GM23338 (cell line): ENCODE results near the gene CLEC18B. TPM values are rescaled to one million over a fixed set of nuclear protein-coding genes. Genes with fewer than 3 reads are reported as not detected.

Source experiments
- ATAC-seq: fragments of 200-7000 bp; cut with Tn5 transposase; 3 replicates; pipeline ENCODE4 v1.9.1; 2020
- DNase-seq: peaks from one replicate; pipeline ENCODE4 v3.0.0-alpha.2; 2015; ENCODE audit warnings: low spot score
- H2AFZ ChIP-seq: fragments of 200-600 bp; sonication (generic); 2 replicates; pipeline ENCODE4 v1.8.0; 2016; ENCODE audit warnings: antibody characterized with exemption, mild to moderate bottlenecking, moderate library complexity
- H3F3A ChIP-seq: fragments of 200-600 bp; sonication (generic); replicated peaks from 2 replicates; pipeline ENCODE4 v1.8.0; 2017; ENCODE audit warnings: antibody characterized with exemption, mixed run types, low read depth
- H3K27ac ChIP-seq: fragments of 200-600 bp; sonication (generic); 2 replicates; pipeline ENCODE4 v1.6.1; 2016; ENCODE audit warnings: low read depth
- H3K27me3 ChIP-seq: fragments of 200-600 bp; sonication (generic); 2 replicates; pipeline ENCODE4 v1.8.0; 2016; ENCODE audit warnings: mild to moderate bottlenecking, mixed run types, moderate library complexity; ENCODE audit not compliant: insufficient read depth
- H3K36me3 ChIP-seq: fragments of 200-600 bp; sonication (generic); 2 replicates; pipeline ENCODE4 v1.8.0; 2016; ENCODE audit warnings: mild to moderate bottlenecking; ENCODE audit not compliant: insufficient read depth
- H3K4me1 ChIP-seq: fragments of 200-600 bp; sonication (generic); 2 replicates; pipeline ENCODE4 v1.8.0; 2016; ENCODE audit warnings: mild to moderate bottlenecking, moderate library complexity; ENCODE audit not compliant: insufficient read depth
- H3K4me2 ChIP-seq: fragments of 200-600 bp; sonication (generic); 2 replicates; pipeline ENCODE4 v1.7.1; 2017; ENCODE audit warnings: mixed run types
- H3K4me3 ChIP-seq: fragments of 200-600 bp; sonication (generic); 2 replicates; pipeline ENCODE4 v1.6.1; 2016; ENCODE audit warnings: mixed run types
- H3K79me2 ChIP-seq: fragments of 200-600 bp; sonication (generic); replicated peaks from 2 replicates; pipeline ENCODE4 v1.8.0; 2017; ENCODE audit warnings: mild to moderate bottlenecking; ENCODE audit not compliant: insufficient read depth
- H3K9me2 ChIP-seq: fragments of 200-600 bp; sonication (generic); 2 replicates; pipeline ENCODE4 v1.8.0; 2017; ENCODE audit not compliant: insufficient read depth
- H4K20me1 ChIP-seq: fragments of 200-600 bp; sonication (generic); replicated peaks from 2 replicates; pipeline ENCODE4 v1.8.0; 2017; ENCODE audit warnings: mild to moderate bottlenecking; ENCODE audit not compliant: insufficient read depth
- H3K27ac Mint-ChIP-seq: 2 replicates; pipeline ENCODE4 v1.8.0; 2020; ENCODE audit warnings: inconsistent platforms, mild to moderate bottlenecking, moderate library complexity, mixed read lengths
- H3K27me3 Mint-ChIP-seq: 3 replicates; pipeline ENCODE4 v1.8.0; 2022; ENCODE audit warnings: low read depth, mild to moderate bottlenecking, moderate library complexity, mixed read lengths, inconsistent platforms; ENCODE audit not compliant: insufficient read depth, poor library complexity
- H3K36me3 Mint-ChIP-seq: 3 replicates; pipeline ENCODE4 v1.8.0; 2021; ENCODE audit warnings: low read depth, mild to moderate bottlenecking, inconsistent platforms, moderate library complexity, mixed read lengths
- H3K4me1 Mint-ChIP-seq: 3 replicates; pipeline ENCODE4 v1.8.0; 2020; ENCODE audit warnings: mild to moderate bottlenecking, inconsistent platforms, mixed read lengths
- H3K4me3 Mint-ChIP-seq: 3 replicates; pipeline ENCODE4 v1.8.0; 2021; ENCODE audit warnings: moderate library complexity, mild to moderate bottlenecking, inconsistent platforms, mixed read lengths
- H3K9me3 Mint-ChIP-seq: 3 replicates; pipeline ENCODE4 v1.8.0; 2020; ENCODE audit warnings: moderate library complexity, mild to moderate bottlenecking, inconsistent platforms, mixed read lengths
- CREB1 ChIP-seq: fragments of 250-450 bp; sonication (Bioruptor Pico); IDR thresholded peaks from 2 replicates; pipeline ENCODE4 v1.5.0; 2020; ENCODE audit warnings: low read depth, mild to moderate bottlenecking, moderate library complexity
- EZH2 ChIP-seq: fragments of 200-600 bp; sonication (generic); IDR thresholded peaks from one replicate; pipeline ENCODE4 v1.8.0; 2017; ENCODE audit warnings: antibody characterized with exemption, mild to moderate bottlenecking, low read depth; ENCODE audit not compliant: unreplicated experiment
- EZH2phosphoT487 ChIP-seq: fragments of 200-600 bp; sonication (generic); IDR thresholded peaks from one replicate; pipeline ENCODE4 v1.8.1; 2018; ENCODE audit warnings: antibody characterized with exemption; ENCODE audit not compliant: unreplicated experiment
- JUNB ChIP-seq: IDR thresholded peaks from one replicate; pipeline ENCODE4 v1.6.1; 2016; ENCODE audit warnings: antibody characterized with exemption; ENCODE audit not compliant: unreplicated experiment
- NANOG ChIP-seq: IDR thresholded peaks from 2 replicates; pipeline ENCODE4 v1.6.1; 2016; ENCODE audit warnings: antibody characterized with exemption, borderline replicate concordance
- POLR2AphosphoS5 ChIP-seq: IDR thresholded peaks from 2 replicates; pipeline ENCODE4 v1.6.1; 2016; ENCODE audit warnings: antibody characterized with exemption, low read depth
- STAT1 ChIP-seq: IDR thresholded peaks from one replicate; pipeline ENCODE4 v1.6.1; 2016; ENCODE audit warnings: antibody characterized with exemption; ENCODE audit not compliant: unreplicated experiment
- ZNF114 ChIP-seq: fragments of 250-450 bp; sonication (Bioruptor Pico); IDR thresholded peaks from 2 replicates; pipeline ENCODE4 v1.5.0; 2020; ENCODE audit warnings: mild to moderate bottlenecking, moderate library complexity
- ZNF331 ChIP-seq: fragments of 250-450 bp; sonication (Bioruptor Pico); IDR thresholded peaks from 2 replicates; pipeline ENCODE4 v1.5.0; 2020; ENCODE audit warnings: low read depth, mild to moderate bottlenecking, moderate library complexity
- polyA plus RNA-seq: library from polyadenylated mRNA; unstranded; fragments of >200 nt; fragmentation: Nextera tagmentation; extraction: Ambion mirVana; gene quantifications from 2 replicates; pipeline ENCODE4 v1.2.1, GENCODE V29; 2016
- total RNA-seq: library from RNA; depleted of rRNA; stranded (reverse); fragments of >200 nt; shearing (Covaris generic); gene quantifications from 2 replicates; pipeline ENCODE4 v1.2.3, GENCODE V29; 2014
- TF ChIP-seq, protein P1 (sequence below), 2 experiments: fragments of 200-600 bp in 1 of 2; sonication (generic) in 1 of 2; conservative IDR thresholded peaks; 2 replicates each; pipeline versions ENCODE4 v1.5.1 to v1.6.1; 2016 to 2017; ENCODE audit warnings: antibody characterized with exemption in 2 of 2, low read depth in 2 of 2, mild to moderate bottlenecking in 2 of 2, moderate library complexity in 1 of 2
- TF ChIP-seq, protein P2 (sequence below): IDR thresholded peaks from one replicate; pipeline ENCODE4 v1.6.1; 2018; ENCODE audit warnings: antibody characterized with exemption; ENCODE audit not compliant: unreplicated experiment
- TF ChIP-seq, protein P3 (sequence below): fragments of 250-450 bp; sonication (Bioruptor Pico); IDR thresholded peaks from 2 replicates; pipeline ENCODE4 v1.5.0; 2020; ENCODE audit warnings: mild to moderate bottlenecking, moderate library complexity
- TF ChIP-seq, protein P4 (sequence below): IDR thresholded peaks from 2 replicates; pipeline ENCODE4 v1.6.1; 2016; ENCODE audit warnings: antibody characterized with exemption

CLEC18B gene
- total and polyA plus RNA-seq, 2 experiments from 2014 or later: 0.23 TPM; not detected in 1

DNA sequence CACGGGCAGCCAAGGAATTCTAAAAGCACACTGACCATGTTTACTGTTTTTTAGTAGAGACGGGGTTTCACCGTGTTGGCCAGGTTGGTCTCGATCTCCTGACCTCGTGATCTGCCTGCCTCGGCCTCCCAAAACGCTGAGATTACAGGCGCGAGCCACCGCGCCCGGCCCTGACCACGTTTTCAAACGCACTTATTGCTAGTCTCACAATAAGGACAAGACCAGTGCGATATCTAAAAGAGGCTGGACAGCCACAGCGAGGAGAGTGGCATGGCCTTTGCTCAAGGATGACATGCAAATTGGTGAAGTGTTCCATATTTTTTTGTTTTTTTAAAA lies 35.0 kb upstream of the CLEC18B start:
- H3K9me2 ChIP-seq: no peaks in the 10 kb centered on the region
- H3K36me3 ChIP-seq: peaks cover 28% of the 10 kb centered on the region
- Mint-ChIP-seq H3K27me3 (peaks cover 5% of the 10 kb centered on the region), H3K27ac (no peak overlapping the region), H3K9me3 (no peaks in the 10 kb centered on the region), H3K36me3 (peaks cover 75% of the 10 kb centered on the region), H3K4me1 (no peaks in the 10 kb centered on the region), H3K4me3 (no peak overlapping the region)
- no peak overlapping the region for H3K4me3 ChIP-seq
- TF ChIP-seq ZNF114 (CRISPR knock-in tag) (no peak), EZH2phosphoT487 (no peak), STAT1 (no peak), CREB1 (no peak), EZH2 (no peak), NANOG (no peak), JUNB (no peak), POLR2AphosphoS5 (no peak), ZNF331 (CRISPR knock-in tag) (no peak)
- TF ChIP-seq, protein P1, sequence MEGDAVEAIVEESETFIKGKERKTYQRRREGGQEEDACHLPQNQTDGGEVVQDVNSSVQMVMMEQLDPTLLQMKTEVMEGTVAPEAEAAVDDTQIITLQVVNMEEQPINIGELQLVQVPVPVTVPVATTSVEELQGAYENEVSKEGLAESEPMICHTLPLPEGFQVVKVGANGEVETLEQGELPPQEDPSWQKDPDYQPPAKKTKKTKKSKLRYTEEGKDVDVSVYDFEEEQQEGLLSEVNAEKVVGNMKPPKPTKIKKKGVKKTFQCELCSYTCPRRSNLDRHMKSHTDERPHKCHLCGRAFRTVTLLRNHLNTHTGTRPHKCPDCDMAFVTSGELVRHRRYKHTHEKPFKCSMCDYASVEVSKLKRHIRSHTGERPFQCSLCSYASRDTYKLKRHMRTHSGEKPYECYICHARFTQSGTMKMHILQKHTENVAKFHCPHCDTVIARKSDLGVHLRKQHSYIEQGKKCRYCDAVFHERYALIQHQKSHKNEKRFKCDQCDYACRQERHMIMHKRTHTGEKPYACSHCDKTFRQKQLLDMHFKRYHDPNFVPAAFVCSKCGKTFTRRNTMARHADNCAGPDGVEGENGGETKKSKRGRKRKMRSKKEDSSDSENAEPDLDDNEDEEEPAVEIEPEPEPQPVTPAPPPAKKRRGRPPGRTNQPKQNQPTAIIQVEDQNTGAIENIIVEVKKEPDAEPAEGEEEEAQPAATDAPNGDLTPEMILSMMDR (conservative IDR thresholded peaks at IDR 0.05; ENCODE audit: low read depth in 2 of 2): no peak
- TF ChIP-seq, protein P2, sequence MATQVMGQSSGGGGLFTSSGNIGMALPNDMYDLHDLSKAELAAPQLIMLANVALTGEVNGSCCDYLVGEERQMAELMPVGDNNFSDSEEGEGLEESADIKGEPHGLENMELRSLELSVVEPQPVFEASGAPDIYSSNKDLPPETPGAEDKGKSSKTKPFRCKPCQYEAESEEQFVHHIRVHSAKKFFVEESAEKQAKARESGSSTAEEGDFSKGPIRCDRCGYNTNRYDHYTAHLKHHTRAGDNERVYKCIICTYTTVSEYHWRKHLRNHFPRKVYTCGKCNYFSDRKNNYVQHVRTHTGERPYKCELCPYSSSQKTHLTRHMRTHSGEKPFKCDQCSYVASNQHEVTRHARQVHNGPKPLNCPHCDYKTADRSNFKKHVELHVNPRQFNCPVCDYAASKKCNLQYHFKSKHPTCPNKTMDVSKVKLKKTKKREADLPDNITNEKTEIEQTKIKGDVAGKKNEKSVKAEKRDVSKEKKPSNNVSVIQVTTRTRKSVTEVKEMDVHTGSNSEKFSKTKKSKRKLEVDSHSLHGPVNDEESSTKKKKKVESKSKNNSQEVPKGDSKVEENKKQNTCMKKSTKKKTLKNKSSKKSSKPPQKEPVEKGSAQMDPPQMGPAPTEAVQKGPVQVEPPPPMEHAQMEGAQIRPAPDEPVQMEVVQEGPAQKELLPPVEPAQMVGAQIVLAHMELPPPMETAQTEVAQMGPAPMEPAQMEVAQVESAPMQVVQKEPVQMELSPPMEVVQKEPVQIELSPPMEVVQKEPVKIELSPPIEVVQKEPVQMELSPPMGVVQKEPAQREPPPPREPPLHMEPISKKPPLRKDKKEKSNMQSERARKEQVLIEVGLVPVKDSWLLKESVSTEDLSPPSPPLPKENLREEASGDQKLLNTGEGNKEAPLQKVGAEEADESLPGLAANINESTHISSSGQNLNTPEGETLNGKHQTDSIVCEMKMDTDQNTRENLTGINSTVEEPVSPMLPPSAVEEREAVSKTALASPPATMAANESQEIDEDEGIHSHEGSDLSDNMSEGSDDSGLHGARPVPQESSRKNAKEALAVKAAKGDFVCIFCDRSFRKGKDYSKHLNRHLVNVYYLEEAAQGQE: no peak
- TF ChIP-seq, protein P3, sequence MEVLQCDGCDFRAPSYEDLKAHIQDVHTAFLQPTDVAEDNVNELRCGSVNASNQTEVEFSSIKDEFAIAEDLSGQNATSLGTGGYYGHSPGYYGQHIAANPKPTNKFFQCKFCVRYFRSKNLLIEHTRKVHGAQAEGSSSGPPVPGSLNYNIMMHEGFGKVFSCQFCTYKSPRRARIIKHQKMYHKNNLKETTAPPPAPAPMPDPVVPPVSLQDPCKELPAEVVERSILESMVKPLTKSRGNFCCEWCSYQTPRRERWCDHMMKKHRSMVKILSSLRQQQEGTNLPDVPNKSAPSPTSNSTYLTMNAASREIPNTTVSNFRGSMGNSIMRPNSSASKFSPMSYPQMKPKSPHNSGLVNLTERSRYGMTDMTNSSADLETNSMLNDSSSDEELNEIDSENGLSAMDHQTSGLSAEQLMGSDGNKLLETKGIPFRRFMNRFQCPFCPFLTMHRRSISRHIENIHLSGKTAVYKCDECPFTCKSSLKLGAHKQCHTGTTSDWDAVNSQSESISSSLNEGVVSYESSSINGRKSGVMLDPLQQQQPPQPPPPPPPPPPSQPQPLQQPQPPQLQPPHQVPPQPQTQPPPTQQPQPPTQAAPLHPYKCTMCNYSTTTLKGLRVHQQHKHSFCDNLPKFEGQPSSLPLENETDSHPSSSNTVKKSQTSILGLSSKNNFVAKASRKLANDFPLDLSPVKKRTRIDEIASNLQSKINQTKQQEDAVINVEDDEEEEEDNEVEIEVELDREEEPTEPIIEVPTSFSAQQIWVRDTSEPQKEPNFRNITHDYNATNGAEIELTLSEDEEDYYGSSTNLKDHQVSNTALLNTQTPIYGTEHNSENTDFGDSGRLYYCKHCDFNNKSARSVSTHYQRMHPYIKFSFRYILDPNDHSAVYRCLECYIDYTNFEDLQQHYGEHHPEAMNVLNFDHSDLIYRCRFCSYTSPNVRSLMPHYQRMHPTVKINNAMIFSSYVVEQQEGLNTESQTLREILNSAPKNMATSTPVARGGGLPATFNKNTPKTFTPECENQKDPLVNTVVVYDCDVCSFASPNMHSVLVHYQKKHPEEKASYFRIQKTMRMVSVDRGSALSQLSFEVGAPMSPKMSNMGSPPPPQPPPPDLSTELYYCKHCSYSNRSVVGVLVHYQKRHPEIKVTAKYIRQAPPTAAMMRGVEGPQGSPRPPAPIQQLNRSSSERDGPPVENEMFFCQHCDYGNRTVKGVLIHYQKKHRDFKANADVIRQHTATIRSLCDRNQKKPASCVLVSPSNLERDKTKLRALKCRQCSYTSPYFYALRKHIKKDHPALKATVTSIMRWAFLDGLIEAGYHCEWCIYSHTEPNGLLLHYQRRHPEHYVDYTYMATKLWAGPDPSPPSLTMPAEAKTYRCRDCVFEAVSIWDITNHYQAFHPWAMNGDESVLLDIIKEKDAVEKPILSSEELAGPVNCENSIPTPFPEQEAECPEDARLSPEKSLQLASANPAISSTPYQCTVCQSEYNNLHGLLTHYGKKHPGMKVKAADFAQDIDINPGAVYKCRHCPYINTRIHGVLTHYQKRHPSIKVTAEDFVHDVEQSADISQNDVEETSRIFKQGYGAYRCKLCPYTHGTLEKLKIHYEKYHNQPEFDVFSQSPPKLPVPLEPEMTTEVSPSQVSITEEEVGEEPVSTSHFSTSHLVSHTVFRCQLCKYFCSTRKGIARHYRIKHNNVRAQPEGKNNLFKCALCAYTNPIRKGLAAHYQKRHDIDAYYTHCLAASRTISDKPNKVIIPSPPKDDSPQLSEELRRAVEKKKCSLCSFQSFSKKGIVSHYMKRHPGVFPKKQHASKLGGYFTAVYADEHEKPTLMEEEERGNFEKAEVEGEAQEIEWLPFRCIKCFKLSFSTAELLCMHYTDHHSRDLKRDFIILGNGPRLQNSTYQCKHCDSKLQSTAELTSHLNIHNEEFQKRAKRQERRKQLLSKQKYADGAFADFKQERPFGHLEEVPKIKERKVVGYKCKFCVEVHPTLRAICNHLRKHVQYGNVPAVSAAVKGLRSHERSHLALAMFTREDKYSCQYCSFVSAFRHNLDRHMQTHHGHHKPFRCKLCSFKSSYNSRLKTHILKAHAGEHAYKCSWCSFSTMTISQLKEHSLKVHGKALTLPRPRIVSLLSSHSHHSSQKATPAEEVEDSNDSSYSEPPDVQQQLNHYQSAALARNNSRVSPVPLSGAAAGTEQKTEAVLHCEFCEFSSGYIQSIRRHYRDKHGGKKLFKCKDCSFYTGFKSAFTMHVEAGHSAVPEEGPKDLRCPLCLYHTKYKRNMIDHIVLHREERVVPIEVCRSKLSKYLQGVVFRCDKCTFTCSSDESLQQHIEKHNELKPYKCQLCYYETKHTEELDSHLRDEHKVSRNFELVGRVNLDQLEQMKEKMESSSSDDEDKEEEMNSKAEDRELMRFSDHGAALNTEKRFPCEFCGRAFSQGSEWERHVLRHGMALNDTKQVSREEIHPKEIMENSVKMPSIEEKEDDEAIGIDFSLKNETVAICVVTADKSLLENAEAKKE (CRISPR knock-in tag): no peak
- TF ChIP-seq, protein P4, sequence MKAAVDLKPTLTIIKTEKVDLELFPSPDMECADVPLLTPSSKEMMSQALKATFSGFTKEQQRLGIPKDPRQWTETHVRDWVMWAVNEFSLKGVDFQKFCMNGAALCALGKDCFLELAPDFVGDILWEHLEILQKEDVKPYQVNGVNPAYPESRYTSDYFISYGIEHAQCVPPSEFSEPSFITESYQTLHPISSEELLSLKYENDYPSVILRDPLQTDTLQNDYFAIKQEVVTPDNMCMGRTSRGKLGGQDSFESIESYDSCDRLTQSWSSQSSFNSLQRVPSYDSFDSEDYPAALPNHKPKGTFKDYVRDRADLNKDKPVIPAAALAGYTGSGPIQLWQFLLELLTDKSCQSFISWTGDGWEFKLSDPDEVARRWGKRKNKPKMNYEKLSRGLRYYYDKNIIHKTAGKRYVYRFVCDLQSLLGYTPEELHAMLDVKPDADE: no peak
- DNase-seq: no peak
- H3F3A ChIP-seq: no peaks in the 10 kb centered on the region
- no peaks in the 10 kb centered on the region for H3K79me2 ChIP-seq
- H3K4me2 ChIP-seq: no peak overlapping the region
- no peak for ATAC-seq
- no peak overlapping the region for H2AFZ ChIP-seq
- no peak overlapping the region for H3K27ac ChIP-seq
- no peaks in the 10 kb centered on the region for H3K27me3 ChIP-seq
- no peaks in the 10 kb centered on the region; the same call in 1 of the 2 replicates for H4K20me1 ChIP-seq
- H3K4me1 ChIP-seq: no peaks in the 10 kb centered on the region
